Neutrophil (primary cell): Measurements from ENCODE around the gene GALNS.

Experiments used
- H3K27ac ChIP-seq: fragments of 200-600 bp; sonication (generic); 2 replicates; pipeline ENCODE4 v1.5.1; 2016; ENCODE audit warnings: mild to moderate bottlenecking, moderate library complexity
- H3K27me3 ChIP-seq: fragments of 200-600 bp; sonication (generic); 2 replicates; pipeline ENCODE4 v1.6.0; 2016; ENCODE audit warnings: mild to moderate bottlenecking
- H3K36me3 ChIP-seq: fragments of 200-600 bp; sonication (generic); 2 replicates; pipeline ENCODE4 v1.5.1; 2017
- H3K4me1 ChIP-seq, 2 experiments: fragments of 200-600 bp in 1 of 2; sonication (generic) in 1 of 2; 1 replicate in 1 of 2; 2 replicates in 1 of 2; pipeline versions ENCODE4 v1.5.1 to v1.6.1; 2013 to 2016; ENCODE audit warnings: low read depth in 1 of 2, low read length in 1 of 2, mild to moderate bottlenecking in 1 of 2, moderate library complexity in 1 of 2; ENCODE audit not compliant: control insufficient read depth in 1 of 2, insufficient read depth in 1 of 2
- H3K4me3 ChIP-seq, 2 experiments: fragments of 200-600 bp in 1 of 2; sonication (generic) in 1 of 2; 1 replicate in 1 of 2; 2 replicates in 1 of 2; pipeline ENCODE4 v1.5.1; 2013 to 2016; ENCODE audit warnings: low read depth in 1 of 2, low read length in 1 of 2, mild to moderate bottlenecking in 1 of 2, moderate library complexity in 1 of 2
- H3K9me3 ChIP-seq: fragments of 200-600 bp; sonication (generic); 2 replicates; pipeline ENCODE4 v1.5.1; 2016
- TF ChIP-seq, protein P1 (sequence below): fragments of 200-600 bp; sonication (generic); IDR thresholded peaks from 2 replicates; pipeline ENCODE4 v1.5.1; 2016; ENCODE audit warnings: antibody characterized with exemption

GALNS gene

DNA sequence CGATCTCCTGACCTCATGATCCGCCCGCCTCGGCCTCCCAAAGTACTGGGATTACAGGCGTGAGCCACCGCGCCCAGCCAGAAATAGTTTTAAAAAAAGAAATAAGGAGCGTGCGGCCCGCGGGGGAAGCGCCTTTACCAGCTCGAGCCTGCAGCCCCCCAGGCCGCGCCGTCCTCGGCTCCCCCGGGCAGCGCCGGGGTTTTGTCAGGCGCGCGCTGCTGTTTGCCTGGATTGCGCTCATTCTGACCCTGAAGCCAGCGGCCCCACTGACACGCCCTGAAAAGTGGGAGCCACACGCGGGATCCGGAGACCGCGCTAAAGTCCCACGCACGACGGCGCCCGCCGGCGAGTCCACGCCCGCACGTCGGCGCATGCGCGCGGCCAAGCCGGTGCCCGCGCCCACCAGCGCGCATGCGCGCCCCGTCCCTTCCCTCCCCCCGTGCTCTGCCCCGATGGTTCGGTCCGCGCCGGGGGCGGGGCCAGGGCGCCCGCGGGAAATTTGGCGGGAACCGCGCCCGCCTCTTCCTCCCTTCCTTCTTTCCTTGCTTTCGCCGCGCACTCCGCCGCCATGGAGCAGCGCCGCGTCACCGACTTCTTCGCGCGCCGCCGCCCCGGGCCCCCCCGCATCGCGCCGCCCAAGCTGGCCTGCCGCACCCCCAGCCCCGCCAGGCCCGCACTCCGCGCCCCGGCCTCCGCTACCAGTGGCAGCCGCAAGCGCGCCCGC, 53.3 kb downstream of the GALNS start, which contains the start of gene CDT1:
Gene CDT1 (plus strand): TSS at position 526 of the 724 bp plus-strand sequence. CDS start 43 bp downstream, at position 569.
- H3K4me1 ChIP-seq, result peaks cover 38 to 39% of the 10 kb centered on the region in 2 experiments
- peaks cover 5% of the 10 kb centered on the region for H3K36me3 ChIP-seq
- H3K27ac ChIP-seq, result peak within 1 kb of the TSS; percentile 64
- peak within 1 kb of the TSS; percentile 82 for H3K4me3 ChIP-seq
- TF ChIP-seq, protein P1, sequence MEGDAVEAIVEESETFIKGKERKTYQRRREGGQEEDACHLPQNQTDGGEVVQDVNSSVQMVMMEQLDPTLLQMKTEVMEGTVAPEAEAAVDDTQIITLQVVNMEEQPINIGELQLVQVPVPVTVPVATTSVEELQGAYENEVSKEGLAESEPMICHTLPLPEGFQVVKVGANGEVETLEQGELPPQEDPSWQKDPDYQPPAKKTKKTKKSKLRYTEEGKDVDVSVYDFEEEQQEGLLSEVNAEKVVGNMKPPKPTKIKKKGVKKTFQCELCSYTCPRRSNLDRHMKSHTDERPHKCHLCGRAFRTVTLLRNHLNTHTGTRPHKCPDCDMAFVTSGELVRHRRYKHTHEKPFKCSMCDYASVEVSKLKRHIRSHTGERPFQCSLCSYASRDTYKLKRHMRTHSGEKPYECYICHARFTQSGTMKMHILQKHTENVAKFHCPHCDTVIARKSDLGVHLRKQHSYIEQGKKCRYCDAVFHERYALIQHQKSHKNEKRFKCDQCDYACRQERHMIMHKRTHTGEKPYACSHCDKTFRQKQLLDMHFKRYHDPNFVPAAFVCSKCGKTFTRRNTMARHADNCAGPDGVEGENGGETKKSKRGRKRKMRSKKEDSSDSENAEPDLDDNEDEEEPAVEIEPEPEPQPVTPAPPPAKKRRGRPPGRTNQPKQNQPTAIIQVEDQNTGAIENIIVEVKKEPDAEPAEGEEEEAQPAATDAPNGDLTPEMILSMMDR, result peak; percentile 35
- no peaks in the 10 kb centered on the region for H3K9me3 ChIP-seq
- no peaks in the 10 kb centered on the region for H3K27me3 ChIP-seq

DNA sequence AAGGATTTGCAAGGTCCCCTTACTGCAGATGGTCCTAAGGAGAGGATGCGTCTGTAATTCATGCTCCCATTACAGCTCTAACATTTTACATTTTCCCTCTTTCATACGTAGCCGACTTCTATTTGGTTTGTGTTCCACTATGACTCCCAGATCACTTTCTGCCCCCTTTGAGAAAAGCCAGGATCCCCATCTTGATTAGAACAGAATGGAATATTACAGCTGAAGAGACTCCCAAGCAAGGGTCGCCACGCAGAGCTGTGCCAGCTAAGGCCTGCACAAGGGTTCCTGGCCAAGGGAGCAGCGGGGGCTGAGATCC, 56.5 kb downstream of the GALNS start:
- peaks cover 42 to 45% of the 10 kb centered on the region in 2 experiments for H3K4me1 ChIP-seq
- TF ChIP-seq, protein P1, result no peak

DNA sequence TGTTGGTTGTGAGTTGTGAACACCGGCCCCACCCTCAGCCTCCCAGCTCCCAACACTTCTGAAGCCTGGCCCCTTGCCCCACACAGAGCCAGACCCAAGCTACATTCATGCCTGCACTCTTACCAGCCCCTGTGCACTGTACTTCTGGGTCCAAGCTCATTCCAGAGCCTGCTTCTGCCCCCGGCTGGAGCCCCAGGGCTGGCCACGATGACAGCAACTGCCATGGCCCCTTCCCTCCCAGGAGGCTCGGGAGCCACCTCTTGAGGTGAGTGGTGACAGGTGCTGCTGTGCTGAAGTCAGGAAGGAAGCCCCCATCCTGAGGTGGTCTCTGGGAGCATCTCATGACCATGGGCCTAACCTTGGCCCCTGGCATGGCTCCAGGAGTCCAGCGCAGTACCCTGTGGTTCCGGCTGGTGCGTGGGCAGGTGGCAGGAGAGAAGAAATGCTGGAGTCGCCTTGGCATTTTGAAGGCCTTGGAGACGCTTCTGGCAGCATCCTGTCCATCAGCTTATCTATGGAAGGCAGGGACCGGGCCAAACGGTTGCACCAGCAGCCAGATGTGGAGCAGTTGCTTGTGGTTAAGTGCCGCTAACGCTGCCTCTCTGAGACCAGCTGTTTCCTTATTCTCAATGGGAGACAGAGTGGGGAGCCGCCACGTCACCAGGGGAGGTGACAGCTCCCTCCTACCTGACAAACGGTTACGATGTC, 57.0 kb downstream of the GALNS start:
- no peak overlapping the region for H3K4me3 ChIP-seq
- no peaks in the 10 kb centered on the region for H3K9me3 ChIP-seq
- H3K4me1 ChIP-seq, result peaks cover 45 to 49% of the 10 kb centered on the region in 2 experiments
- no peaks in the 10 kb centered on the region for H3K27me3 ChIP-seq
- TF ChIP-seq, protein P1, result no peak
- H3K27ac ChIP-seq, result peak overlapping the region; percentile 1
- no peaks in the 10 kb centered on the region for H3K36me3 ChIP-seq

More for the DNA sequence above, 56.5 kb downstream of the GALNS start:
- H3K36me3 ChIP-seq, result no peaks in the 10 kb centered on the region
- H3K27ac ChIP-seq, result peak overlapping the region; percentile 1
- H3K27me3 ChIP-seq, result no peaks in the 10 kb centered on the region
- no peaks in the 10 kb centered on the region for H3K9me3 ChIP-seq
- H3K4me3 ChIP-seq, result no peak overlapping the region

DNA sequence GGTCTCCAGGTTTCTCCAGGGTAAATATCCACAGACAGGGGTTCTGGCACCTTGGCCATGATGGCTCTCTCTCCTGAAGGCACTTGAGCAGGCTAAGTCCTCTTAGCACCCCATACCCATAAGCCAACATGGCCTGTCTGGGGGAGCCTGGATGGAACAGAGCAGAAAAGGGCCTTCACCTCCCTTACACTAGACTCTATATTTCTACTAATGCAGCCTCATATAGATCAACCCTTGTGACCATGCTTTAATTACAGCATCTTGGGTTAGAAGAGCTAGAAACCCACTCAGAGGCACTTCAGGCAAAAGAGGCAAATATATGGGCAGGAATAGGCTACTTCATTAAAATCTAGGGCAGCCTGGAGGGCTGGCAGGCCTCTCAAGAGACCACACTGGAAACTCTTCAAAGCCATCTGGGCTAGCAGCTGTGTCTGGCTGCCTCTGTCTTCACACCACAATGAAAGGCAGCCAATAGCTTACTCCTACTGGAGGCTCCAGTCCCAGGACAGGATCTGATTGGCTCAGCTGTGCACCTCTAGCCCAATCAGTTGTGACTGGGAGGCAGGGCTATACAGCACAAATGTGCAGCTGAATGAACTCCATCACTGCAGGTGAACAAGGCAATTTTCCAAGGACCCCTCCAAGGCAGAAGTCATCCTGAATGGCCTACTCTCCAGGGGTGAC, 57.8 kb downstream of the GALNS start:
- H3K9me3 ChIP-seq, result no peaks in the 10 kb centered on the region
- peaks cover 45 to 49% of the 10 kb centered on the region in 2 experiments for H3K4me1 ChIP-seq
- H3K27ac ChIP-seq, result no peak overlapping the region
- no peaks in the 10 kb centered on the region for H3K36me3 ChIP-seq
- H3K4me3 ChIP-seq, result no peak overlapping the region
- TF ChIP-seq, protein P1, result no peak
- no peaks in the 10 kb centered on the region for H3K27me3 ChIP-seq

DNA sequence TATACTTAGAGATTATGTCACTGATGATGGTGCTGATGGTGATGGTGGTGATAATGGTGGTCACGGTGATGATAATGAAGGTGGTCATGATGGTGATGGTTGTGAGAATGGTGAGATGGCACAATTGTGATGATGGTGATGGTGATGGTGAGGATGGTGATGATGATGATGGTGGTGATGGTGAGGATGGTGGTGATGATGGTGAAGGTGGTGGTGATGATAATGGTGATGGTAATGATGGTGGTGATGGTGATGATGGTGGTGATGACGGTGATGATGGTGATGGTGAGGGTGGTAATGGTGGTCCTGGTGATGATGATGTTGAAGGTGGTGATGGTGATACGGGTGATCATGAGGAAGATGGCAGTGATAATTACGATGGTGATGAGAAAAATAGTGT, 58.7 kb downstream of the GALNS start:
- TF ChIP-seq, protein P1, result no peak
- no peaks in the 10 kb centered on the region for H3K9me3 ChIP-seq
- H3K4me3 ChIP-seq, result no peak overlapping the region
- peaks cover 52 to 56% of the 10 kb centered on the region in 2 experiments for H3K4me1 ChIP-seq
- no peaks in the 10 kb centered on the region for H3K36me3 ChIP-seq
- no peaks in the 10 kb centered on the region for H3K27me3 ChIP-seq
- no peak overlapping the region for H3K27ac ChIP-seq
